ENCODE measurements around the gene IDH2.

The IDH2 gene

GRCh38 chr15:90036343-90036742 lies 65.9 kb downstream of the IDH2 start:
- no peak overlapping the region for H3K4me3 ChIP-seq (ENCODE audit: low read depth, low read length)
- no peak for TF ChIP-seq POLR2A (IDR thresholded peaks at IDR 0.05; ENCODE audit: extremely low read depth, insufficient read length)
- TF ChIP-seq MAX (IDR thresholded peaks at IDR 0.05; ENCODE audit: low read depth, low read length): no peak
- no peak for TF ChIP-seq MYC (IDR thresholded peaks at IDR 0.05; ENCODE audit: low read depth, low read length)
- TF ChIP-seq CTCF (IDR thresholded peaks at IDR 0.05; ENCODE audit: low read depth, low read length): no peak
- DNase-seq (ENCODE audit: low read depth): no peak

- peak; percentile 81 for DNase-seq (ENCODE audit: low read depth)
- peak; percentile 44 for TF ChIP-seq MAX (IDR thresholded peaks at IDR 0.05; ENCODE audit: low read depth, low read length)
- TF ChIP-seq POLR2A (IDR thresholded peaks at IDR 0.05; ENCODE audit: extremely low read depth, insufficient read length): no peak
- TF ChIP-seq CTCF (IDR thresholded peaks at IDR 0.05; ENCODE audit: low read depth, low read length): no peak
- peak; percentile 45; the same call in 1 of the 2 replicates for TF ChIP-seq MYC (IDR thresholded peaks at IDR 0.05; ENCODE audit: low read depth, low read length)
- H3K4me3 ChIP-seq (ENCODE audit: low read depth, low read length): peak overlapping the region; percentile 52
These were observed 66.4 kb downstream of the IDH2 start for GRCh38 chr15:90035840-90036230.

GRCh38 chr15:90035095-90035839 lies 67.0 kb downstream of the IDH2 start:
- DNase-seq (ENCODE audit: low read depth): peak; percentile 99
- peak overlapping the region; percentile 59 for H3K4me3 ChIP-seq (ENCODE audit: low read depth, low read length)
- TF ChIP-seq CTCF (IDR thresholded peaks at IDR 0.05; ENCODE audit: low read depth, low read length): no peak
- peak; percentile 99 for TF ChIP-seq MYC (IDR thresholded peaks at IDR 0.05; ENCODE audit: low read depth, low read length)
- TF ChIP-seq MAX (IDR thresholded peaks at IDR 0.05; ENCODE audit: low read depth, low read length): peak; percentile 97
- TF ChIP-seq POLR2A (IDR thresholded peaks at IDR 0.05; ENCODE audit: extremely low read depth, insufficient read length): peak; percentile 78

GRCh38 chr15:90033448-90033847 lies 68.8 kb downstream of the IDH2 start:
- DNase-seq (ENCODE audit: low read depth): no peak
- TF ChIP-seq MAX (IDR thresholded peaks at IDR 0.05; ENCODE audit: low read depth, low read length) (no peak), MYC (IDR thresholded peaks at IDR 0.05; ENCODE audit: low read depth, low read length) (no peak), POLR2A (IDR thresholded peaks at IDR 0.05; ENCODE audit: extremely low read depth, insufficient read length) (no peak), CTCF (IDR thresholded peaks at IDR 0.05; ENCODE audit: low read depth, low read length) (no peak)
- H3K4me3 ChIP-seq (ENCODE audit: low read depth, low read length): no peak overlapping the region

All from NB4 (cell line).